KOPT-K1 (cell line): ENCODE results near the gene RUNX3.

Source experiments
- H3K27ac ChIP-seq: fragments of 200-600 bp; sonication (generic); 2 replicates; pipeline ENCODE4 v1.5.1; 2016; ENCODE audit warnings: antibody characterized with exemption, mild to moderate bottlenecking, low read depth, low read length; ENCODE audit not compliant: poor library complexity, severe bottlenecking
- H3K36me3 ChIP-seq: fragments of 200-600 bp; sonication (generic); 2 replicates; pipeline ENCODE4 v1.5.1; 2017; ENCODE audit warnings: antibody characterized with exemption, mild to moderate bottlenecking, low read length, moderate library complexity; ENCODE audit not compliant: insufficient read depth
- H3K9me3 ChIP-seq: fragments of 200-600 bp; sonication (generic); 2 replicates; pipeline ENCODE4 v1.5.1; 2017; ENCODE audit warnings: antibody characterized with exemption, low read length, mild to moderate bottlenecking; ENCODE audit not compliant: insufficient read depth, poor library complexity, severe bottlenecking

Gene RUNX3

GRCh38 chr1:24945354-24946326, 15.6 kb upstream of the RUNX3 start:
- peaks cover 26% of the 10 kb centered on the region for H3K36me3 ChIP-seq
- H3K9me3 ChIP-seq, result no peaks in the 10 kb centered on the region
- no peak overlapping the region for H3K27ac ChIP-seq

- Histone ChIP-seq H3K9me3 (no peaks in the 10 kb centered on the region), H3K36me3 (peaks cover 28% of the 10 kb centered on the region), H3K27ac (no peak overlapping the region)
Observed at GRCh38 chr1:24944318-24944717, 14.2 kb upstream of the RUNX3 start.

GRCh38 chr1:24942789-24943188, 12.7 kb upstream of the RUNX3 start:
- no peaks in the 10 kb centered on the region for H3K9me3 ChIP-seq
- H3K36me3 ChIP-seq, result peaks cover 44% of the 10 kb centered on the region

GRCh38 chr1:24941564-24941963, 11.5 kb upstream of the RUNX3 start:
- H3K36me3 ChIP-seq, result peaks cover 56% of the 10 kb centered on the region
- H3K27ac ChIP-seq, result no peak overlapping the region
- no peaks in the 10 kb centered on the region for H3K9me3 ChIP-seq

More at GRCh38 chr1:24942789-24943188, 12.7 kb upstream of the RUNX3 start:
- H3K27ac ChIP-seq, result no peak overlapping the region

- H3K36me3 ChIP-seq, result peaks cover 69% of the 10 kb centered on the region
- no peaks in the 10 kb centered on the region for H3K9me3 ChIP-seq
- H3K27ac ChIP-seq, result no peak overlapping the region
Observed at GRCh38 chr1:24940231-24940630, 10.2 kb upstream of the RUNX3 start.

GRCh38 chr1:24939675-24940193, 9.7 kb upstream of the RUNX3 start:
- H3K9me3 ChIP-seq, result no peaks in the 10 kb centered on the region
- no peak overlapping the region for H3K27ac ChIP-seq
- peaks cover 73% of the 10 kb centered on the region for H3K36me3 ChIP-seq

GRCh38 chr1:24939040-24939674, 9.1 kb upstream of the RUNX3 start:
- Histone ChIP-seq H3K27ac (no peak overlapping the region), H3K36me3 (peaks cover 73% of the 10 kb centered on the region), H3K9me3 (no peaks in the 10 kb centered on the region)

- no peaks in the 10 kb centered on the region for H3K9me3 ChIP-seq
- peaks cover 67% of the 10 kb centered on the region for H3K36me3 ChIP-seq
- no peak overlapping the region for H3K27ac ChIP-seq
Observed at GRCh38 chr1:24938276-24938675, 8.2 kb upstream of the RUNX3 start.

- H3K9me3 ChIP-seq, result no peaks in the 10 kb centered on the region
- H3K36me3 ChIP-seq, result peaks cover 70% of the 10 kb centered on the region
- no peak overlapping the region for H3K27ac ChIP-seq
Observed at GRCh38 chr1:24936684-24937083, 6.6 kb upstream of the RUNX3 start.

GRCh38 chr1:24935615-24936484, 5.8 kb upstream of the RUNX3 start:
- no peak overlapping the region for H3K27ac ChIP-seq
- peaks cover 70% of the 10 kb centered on the region for H3K36me3 ChIP-seq

GRCh38 chr1:24935196-24935526, 5.1 kb upstream of the RUNX3 start:
- H3K27ac ChIP-seq, result no peak overlapping the region
- no peaks in the 10 kb centered on the region for H3K9me3 ChIP-seq
- H3K36me3 ChIP-seq, result peaks cover 70% of the 10 kb centered on the region

More at GRCh38 chr1:24935615-24936484, 5.8 kb upstream of the RUNX3 start:
- H3K9me3 ChIP-seq, result no peaks in the 10 kb centered on the region

GRCh38 chr1:24934310-24935195, 4.5 kb upstream of the RUNX3 start:
- Histone ChIP-seq H3K36me3 (peaks cover 64% of the 10 kb centered on the region), H3K27ac (no peak overlapping the region), H3K9me3 (no peaks in the 10 kb centered on the region)

- H3K27ac ChIP-seq, result no peak overlapping the region
- H3K36me3 ChIP-seq, result peaks cover 54% of the 10 kb centered on the region
- no peaks in the 10 kb centered on the region for H3K9me3 ChIP-seq
Observed at GRCh38 chr1:24933468-24933867, 3.4 kb upstream of the RUNX3 start.

- Histone ChIP-seq H3K9me3 (no peaks in the 10 kb centered on the region), H3K27ac (no peak overlapping the region), H3K36me3 (peaks cover 49% of the 10 kb centered on the region)
Observed at GRCh38 chr1:24932725-24933294, 2.7 kb upstream of the RUNX3 start.
